SK-N-MC (cell line): ENCODE results near the gene ZNF530.

ENCODE experiments used
- DNase-seq: peaks from one replicate; pipeline ENCODE4 v3.0.0-alpha.2; 2011; ENCODE audit warnings: low read depth, low spot score
- H3K27ac ChIP-seq: fragments of 200-600 bp; sonication (generic); 2 replicates; pipeline ENCODE4 v1.5.1; 2016; ENCODE audit warnings: mixed run types
- H3K36me3 ChIP-seq: fragments of 200-600 bp; sonication (generic); 2 replicates; pipeline ENCODE4 v1.6.1; 2017; ENCODE audit warnings: antibody characterized with exemption, low read length, mixed read lengths; ENCODE audit not compliant: insufficient read depth
- H3K4me3 ChIP-seq: fragments of 200-600 bp; sonication (generic); 2 replicates; pipeline ENCODE4 v1.5.1; 2016
- H3K9ac ChIP-seq: fragments of 200-600 bp; sonication (generic); 2 replicates; pipeline ENCODE4 v1.8.0; 2017; ENCODE audit warnings: mixed run types, mixed read lengths; ENCODE audit not compliant: insufficient read length
- H3K9me3 ChIP-seq: fragments of 200-600 bp; sonication (generic); 2 replicates; pipeline ENCODE4 v1.6.1; 2017; ENCODE audit warnings: low read depth, mild to moderate bottlenecking, antibody characterized with exemption, low read length, moderate library complexity, mixed read lengths
- EZH2 ChIP-seq: fragments of 200-600 bp; sonication (generic); IDR thresholded peaks from one replicate; pipeline ENCODE4 v1.6.1; 2017; ENCODE audit warnings: antibody characterized with exemption
- FOXP2 ChIP-seq: optimal IDR thresholded peaks from 2 replicates; pipeline ENCODE3; 2011; ENCODE audit warnings: mild to moderate bottlenecking, moderate library complexity; ENCODE audit not compliant: insufficient read depth; ENCODE audit errors: extremely low read length, control extremely low read depth
- POLR2AphosphoS5 ChIP-seq: IDR thresholded peaks from 2 replicates; pipeline ENCODE4 v1.6.1; 2012; ENCODE audit warnings: mild to moderate bottlenecking, low read depth, low read length, borderline replicate concordance

ZNF530 gene

GRCh38 chr19:57566396-57567265 lies 33.1 kb upstream of the ZNF530 start:
- Histone ChIP-seq H3K36me3 (no peaks in the 10 kb centered on the region), H3K9me3 (no peaks in the 10 kb centered on the region), H3K4me3 (no peak overlapping the region), H3K9ac (no peak overlapping the region), H3K27ac (no peak overlapping the region)
- no peak for DNase-seq
- TF ChIP-seq POLR2AphosphoS5 (no peak), EZH2 (no peak), FOXP2 (no peak)

GRCh38 chr19:57570707-57571106 lies 29.0 kb upstream of the ZNF530 start:
- Histone ChIP-seq H3K4me3 (no peak overlapping the region), H3K9me3 (peaks cover 24% of the 10 kb centered on the region; the same call in 1 of the 2 replicates), H3K36me3 (peaks cover 37% of the 10 kb centered on the region), H3K9ac (no peak overlapping the region), H3K27ac (no peak overlapping the region)
- DNase-seq, result no peak
- TF ChIP-seq EZH2, result no peak
- no peak for TF ChIP-seq FOXP2
- TF ChIP-seq POLR2AphosphoS5, result no peak

- H3K36me3 ChIP-seq, result peaks cover 55% of the 10 kb centered on the region
- TF ChIP-seq EZH2, result no peak
- no peak for TF ChIP-seq FOXP2
- no peak for TF ChIP-seq POLR2AphosphoS5
- no peak for DNase-seq
- no peak overlapping the region for H3K27ac ChIP-seq
- peaks cover 30% of the 10 kb centered on the region for H3K9me3 ChIP-seq
- H3K9ac ChIP-seq, result no peak overlapping the region
- H3K4me3 ChIP-seq, result no peak overlapping the region
These were observed 27.2 kb upstream of the ZNF530 start for GRCh38 chr19:57572415-57572947.

- Histone ChIP-seq H3K27ac (no peak overlapping the region), H3K9ac (no peak overlapping the region), H3K9me3 (peaks cover 34% of the 10 kb centered on the region), H3K4me3 (no peak overlapping the region), H3K36me3 (peaks cover 56% of the 10 kb centered on the region)
- TF ChIP-seq EZH2 (no peak), POLR2AphosphoS5 (no peak), FOXP2 (no peak)
- no peak for DNase-seq
These were observed 23.0 kb upstream of the ZNF530 start for GRCh38 chr19:57576661-57577060.

- no peak within 1 kb of the TSS for H3K27ac ChIP-seq
- TF ChIP-seq EZH2 (no peak), POLR2AphosphoS5 (peak; percentile 68)
- H3K9me3 ChIP-seq, result peaks cover 22% of the 10 kb centered on the region
- H3K9ac ChIP-seq, result peak within 1 kb of the TSS; percentile 86
- H3K36me3 ChIP-seq, result peaks cover 39% of the 10 kb centered on the region
- DNase-seq, result peak; percentile 93
- H3K4me3 ChIP-seq, result peak within 1 kb of the TSS; percentile 93
These were observed 21.0 kb upstream of the ZNF530 start, which contains the start of gene ZNF416 for GRCh38 chr19:57578487-57579205. Gene ZNF416 (minus strand): TSS chr19:57578911. CDS start chr19:57578704, 207 bp downstream.

GRCh38 chr19:57583104-57583520 lies 16.6 kb upstream of the ZNF530 start:
- H3K36me3 ChIP-seq, result no peaks in the 10 kb centered on the region
- DNase-seq, result no peak
- H3K4me3 ChIP-seq, result no peak overlapping the region
- no peak for TF ChIP-seq FOXP2
- TF ChIP-seq EZH2, result no peak
- TF ChIP-seq POLR2AphosphoS5, result no peak
- peaks cover 5% of the 10 kb centered on the region; the same call in 1 of the 2 replicates for H3K9me3 ChIP-seq
- H3K27ac ChIP-seq, result no peak overlapping the region
- no peak overlapping the region for H3K9ac ChIP-seq

- DNase-seq, result no peak
- no peak for TF ChIP-seq FOXP2
- no peak for TF ChIP-seq EZH2
- TF ChIP-seq POLR2AphosphoS5, result peak; percentile 15; the same call in 1 of the 2 replicates
- Histone ChIP-seq H3K9ac (no peak within 1 kb of the TSS), H3K9me3 (peaks cover 5% of the 10 kb centered on the region; the same call in 1 of the 2 replicates), H3K36me3 (no peaks in the 10 kb centered on the region), H3K4me3 (peak within 1 kb of the TSS; percentile 35), H3K27ac (no peak within 1 kb of the TSS)
These were observed 15.9 kb upstream of the ZNF530 start, which contains the start of gene ZIK1 for GRCh38 chr19:57583521-57584416. Gene ZIK1 (plus strand): TSS chr19:57584145. CDS start chr19:57584357, 212 bp downstream.
